GOT3 (cell line): Measurements from ENCODE around the gene DCTD.

Experiments used
- DNase-seq: peaks from one replicate; lab custom pipeline; 2025; ENCODE audit warnings: mixed read lengths; lab: John Stamatoyannopoulos, UW

DCTD gene

GRCh38 chr4:182917182-182918043, at the start of gene DCTD:
Gene DCTD, minus strand, starts transcription at chr4:182917386. Its CDS starts 1,818 bp downstream, at chr4:182915568.
- DNase-seq: no peak

GRCh38 chr4:182960746-182961145, 43.6 kb upstream of the DCTD start:
- DNase-seq: no peak

GRCh38 chr4:182960228-182960627, 43.0 kb upstream of the DCTD start:
- DNase-seq: no peak

- no peak for DNase-seq
These were observed 38.2 kb upstream of the DCTD start for GRCh38 chr4:182955411-182955810.

- no peak for DNase-seq
These were observed 27.5 kb upstream of the DCTD start for GRCh38 chr4:182944484-182945213.

GRCh38 chr4:182939680-182940079, 22.5 kb upstream of the DCTD start:
- no peak for DNase-seq

- peak; percentile 33 for DNase-seq
These were observed 21.0 kb upstream of the DCTD start for GRCh38 chr4:182938205-182938645.

- DNase-seq: no peak
These were observed 20.4 kb upstream of the DCTD start for GRCh38 chr4:182937268-182938204.

- no peak for DNase-seq
These were observed 15.5 kb upstream of the DCTD start for GRCh38 chr4:182932651-182933050.

- no peak for DNase-seq
These were observed 14.6 kb upstream of the DCTD start for GRCh38 chr4:182931691-182932345.

GRCh38 chr4:182930889-182931288, 13.7 kb upstream of the DCTD start:
- DNase-seq: no peak

- DNase-seq: no peak
These were observed 12.1 kb upstream of the DCTD start for GRCh38 chr4:182929296-182929695.

GRCh38 chr4:182928061-182928460, 10.9 kb upstream of the DCTD start:
- no peak for DNase-seq

GRCh38 chr4:182927505-182927904, 10.3 kb upstream of the DCTD start:
- no peak for DNase-seq

GRCh38 chr4:182925855-182926254, 8.7 kb upstream of the DCTD start:
- DNase-seq: no peak

- DNase-seq: no peak
These were observed 8.1 kb upstream of the DCTD start for GRCh38 chr4:182925298-182925757.

- DNase-seq: no peak
These were observed 7.3 kb upstream of the DCTD start for GRCh38 chr4:182924497-182924896.

- DNase-seq: no peak
These were observed 6.7 kb upstream of the DCTD start for GRCh38 chr4:182923796-182924340.

GRCh38 chr4:182923366-182923765, 6.2 kb upstream of the DCTD start:
- DNase-seq: no peak

GRCh38 chr4:182922501-182923284, 5.5 kb upstream of the DCTD start:
- no peak for DNase-seq
